GM12874 (cell line): ENCODE measurements around the gene PIEZO1.

ENCODE experiments used
- TF ChIP-seq, protein P1 (sequence below): IDR thresholded peaks from 2 replicates; pipeline ENCODE4 v1.5.1; 2011; ENCODE audit warnings: low read depth, mild to moderate bottlenecking, control low read depth, low read length, moderate library complexity; ENCODE audit not compliant: insufficient read depth

Gene PIEZO1

DNA sequence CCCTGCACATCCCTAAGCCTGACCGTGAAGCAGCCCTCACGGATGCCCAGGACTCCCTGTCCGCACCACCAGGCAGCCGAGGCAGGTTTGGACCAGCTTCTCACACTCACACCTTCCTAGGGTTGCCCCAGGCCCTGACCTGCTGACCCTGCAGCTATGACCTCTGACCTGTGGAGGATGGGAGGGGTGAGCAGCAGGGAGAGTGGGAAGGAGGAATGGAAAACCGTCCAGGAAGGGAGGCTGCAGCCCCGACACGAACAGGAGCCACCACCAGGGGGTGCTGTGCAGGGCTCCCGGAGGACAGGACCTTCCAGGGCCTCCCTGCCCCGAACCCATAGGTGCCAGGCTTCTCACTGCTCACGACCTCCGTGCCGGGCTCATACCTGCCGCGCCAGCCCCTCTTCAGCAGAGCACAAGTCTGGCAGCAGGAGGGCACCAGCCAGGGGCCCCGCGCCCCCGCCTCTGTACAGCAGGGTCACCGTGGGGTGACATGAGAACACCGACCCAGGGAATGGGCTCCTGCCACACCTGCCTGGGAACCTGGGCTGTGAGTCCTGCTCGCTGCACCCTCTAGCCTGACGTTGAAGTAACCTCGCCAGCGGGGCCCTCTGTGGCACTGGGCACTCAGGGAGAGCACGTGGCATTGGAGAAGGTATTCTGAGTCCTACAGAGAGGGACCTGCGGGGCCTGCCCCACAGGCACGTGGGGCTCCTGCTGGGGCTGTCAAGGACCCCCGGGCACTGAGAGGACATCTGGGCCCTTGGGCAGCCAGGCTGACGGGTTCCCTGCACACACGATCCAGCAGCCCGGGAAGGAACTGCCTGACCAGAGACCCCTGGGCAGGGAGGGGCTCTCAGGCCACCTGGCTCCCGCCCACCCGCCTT, 41.1 kb downstream of the PIEZO1 start:
- TF ChIP-seq, protein P1, sequence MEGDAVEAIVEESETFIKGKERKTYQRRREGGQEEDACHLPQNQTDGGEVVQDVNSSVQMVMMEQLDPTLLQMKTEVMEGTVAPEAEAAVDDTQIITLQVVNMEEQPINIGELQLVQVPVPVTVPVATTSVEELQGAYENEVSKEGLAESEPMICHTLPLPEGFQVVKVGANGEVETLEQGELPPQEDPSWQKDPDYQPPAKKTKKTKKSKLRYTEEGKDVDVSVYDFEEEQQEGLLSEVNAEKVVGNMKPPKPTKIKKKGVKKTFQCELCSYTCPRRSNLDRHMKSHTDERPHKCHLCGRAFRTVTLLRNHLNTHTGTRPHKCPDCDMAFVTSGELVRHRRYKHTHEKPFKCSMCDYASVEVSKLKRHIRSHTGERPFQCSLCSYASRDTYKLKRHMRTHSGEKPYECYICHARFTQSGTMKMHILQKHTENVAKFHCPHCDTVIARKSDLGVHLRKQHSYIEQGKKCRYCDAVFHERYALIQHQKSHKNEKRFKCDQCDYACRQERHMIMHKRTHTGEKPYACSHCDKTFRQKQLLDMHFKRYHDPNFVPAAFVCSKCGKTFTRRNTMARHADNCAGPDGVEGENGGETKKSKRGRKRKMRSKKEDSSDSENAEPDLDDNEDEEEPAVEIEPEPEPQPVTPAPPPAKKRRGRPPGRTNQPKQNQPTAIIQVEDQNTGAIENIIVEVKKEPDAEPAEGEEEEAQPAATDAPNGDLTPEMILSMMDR: peak; percentile 92

DNA sequence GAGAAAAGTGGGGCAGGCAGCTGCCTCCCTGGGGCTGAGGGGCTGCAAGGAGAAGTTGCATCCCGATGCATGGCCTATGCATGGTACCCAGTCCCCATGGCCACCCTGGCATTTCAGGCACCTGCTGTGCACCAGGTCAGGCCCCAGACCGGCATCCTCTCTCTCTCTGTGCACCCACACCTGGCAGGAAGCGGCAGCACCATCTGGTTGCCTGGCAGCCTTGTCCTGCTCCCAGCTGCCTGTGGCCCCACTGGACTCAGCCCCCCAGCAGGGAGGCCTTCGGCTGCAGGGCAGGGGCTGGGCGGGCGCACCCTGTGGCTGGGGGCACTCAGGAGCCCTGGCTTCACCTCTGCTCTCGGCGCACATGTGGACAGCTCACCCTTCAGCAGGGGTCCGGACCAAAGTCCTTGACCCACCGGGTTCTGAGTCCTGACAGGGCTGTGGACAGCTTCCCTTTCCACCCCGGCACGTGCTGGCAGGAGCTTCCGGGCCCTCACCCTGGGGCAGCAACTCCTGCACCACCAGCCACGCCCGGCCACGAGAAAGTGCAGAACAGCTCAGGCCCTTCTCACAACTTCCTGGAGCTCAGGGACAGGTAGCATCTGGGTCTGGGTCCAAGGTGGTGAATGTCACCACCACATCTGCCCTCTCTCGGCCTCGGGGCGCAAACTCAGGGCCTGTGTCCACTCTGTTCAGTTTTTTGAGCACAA, 42.0 kb downstream of the PIEZO1 start:
- TF ChIP-seq, protein P1: no peak

DNA sequence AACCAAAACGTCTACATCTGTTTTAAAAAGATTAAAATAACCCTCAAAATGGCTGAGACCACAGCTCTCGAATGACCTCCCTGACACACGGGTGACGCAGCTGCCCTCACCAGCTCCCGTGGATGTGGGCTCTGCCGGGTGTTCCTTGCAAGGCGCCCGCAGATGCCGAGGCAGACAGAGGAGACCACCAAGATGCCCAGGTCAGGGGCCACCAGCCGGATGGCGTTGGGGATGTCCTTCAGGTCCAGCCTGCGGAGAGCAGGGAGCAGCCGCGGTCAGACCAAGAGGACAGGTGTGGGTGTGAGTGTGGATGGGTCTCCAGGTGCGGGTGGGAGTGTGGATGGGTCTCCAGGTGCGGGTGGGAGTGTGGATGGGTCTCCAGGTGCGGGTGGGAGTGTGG, 43.7 kb downstream of the PIEZO1 start:
- TF ChIP-seq, protein P1: no peak

DNA sequence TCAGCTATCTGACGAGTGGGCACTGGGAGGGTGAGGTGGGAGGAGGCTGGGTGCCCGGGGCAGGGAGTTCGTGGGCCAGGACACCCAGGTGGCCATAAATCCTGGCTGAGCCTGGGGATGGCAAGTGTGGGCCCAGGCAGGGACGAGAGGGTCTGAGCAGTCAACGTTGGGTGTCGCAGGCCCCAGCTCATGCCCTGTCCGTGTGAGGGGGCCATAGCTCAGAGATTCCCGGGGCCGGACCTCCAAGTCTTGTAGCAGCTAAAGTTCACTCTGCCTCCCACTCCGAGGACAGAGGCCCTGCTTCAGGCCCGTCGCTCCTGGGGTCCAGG, 44.3 kb downstream of the PIEZO1 start:
- TF ChIP-seq, protein P1: no peak

DNA sequence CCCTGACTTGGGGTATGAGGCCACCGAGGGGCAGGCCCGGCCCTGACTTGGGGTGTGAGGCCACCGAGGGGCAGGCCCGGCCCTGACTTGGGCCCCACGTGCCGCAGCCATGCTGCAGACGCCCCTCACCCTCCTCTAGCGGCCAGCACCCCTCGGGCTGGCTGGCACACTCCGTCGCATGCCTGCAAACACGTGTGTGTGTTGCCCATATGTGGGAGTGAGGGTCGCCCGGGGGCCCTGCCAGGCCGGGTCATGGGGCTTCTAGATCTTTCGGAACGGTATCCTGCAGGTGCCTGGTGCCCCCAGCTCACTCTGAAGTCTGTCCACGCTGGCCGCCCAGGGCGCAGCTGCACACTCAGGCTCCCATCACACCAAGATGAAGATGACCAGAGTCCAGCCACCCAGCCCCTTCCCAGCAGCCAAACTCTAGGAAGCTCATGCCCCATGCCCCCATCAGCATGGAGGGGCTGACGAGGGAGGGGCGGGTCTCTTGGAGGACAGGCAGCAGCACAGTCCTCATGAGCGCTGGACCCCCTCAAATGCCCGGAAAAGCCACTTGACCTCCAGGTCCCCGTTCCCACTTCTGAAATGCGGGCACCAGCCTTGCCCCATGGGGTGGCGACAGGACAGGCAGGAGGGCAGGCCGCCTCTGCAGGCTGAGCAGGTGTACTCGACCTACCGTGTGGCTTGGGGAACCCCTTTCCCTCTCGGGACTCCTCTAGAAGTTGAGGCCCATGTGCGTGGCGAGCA, 44.9 kb downstream of the PIEZO1 start:
- TF ChIP-seq, protein P1: no peak

DNA sequence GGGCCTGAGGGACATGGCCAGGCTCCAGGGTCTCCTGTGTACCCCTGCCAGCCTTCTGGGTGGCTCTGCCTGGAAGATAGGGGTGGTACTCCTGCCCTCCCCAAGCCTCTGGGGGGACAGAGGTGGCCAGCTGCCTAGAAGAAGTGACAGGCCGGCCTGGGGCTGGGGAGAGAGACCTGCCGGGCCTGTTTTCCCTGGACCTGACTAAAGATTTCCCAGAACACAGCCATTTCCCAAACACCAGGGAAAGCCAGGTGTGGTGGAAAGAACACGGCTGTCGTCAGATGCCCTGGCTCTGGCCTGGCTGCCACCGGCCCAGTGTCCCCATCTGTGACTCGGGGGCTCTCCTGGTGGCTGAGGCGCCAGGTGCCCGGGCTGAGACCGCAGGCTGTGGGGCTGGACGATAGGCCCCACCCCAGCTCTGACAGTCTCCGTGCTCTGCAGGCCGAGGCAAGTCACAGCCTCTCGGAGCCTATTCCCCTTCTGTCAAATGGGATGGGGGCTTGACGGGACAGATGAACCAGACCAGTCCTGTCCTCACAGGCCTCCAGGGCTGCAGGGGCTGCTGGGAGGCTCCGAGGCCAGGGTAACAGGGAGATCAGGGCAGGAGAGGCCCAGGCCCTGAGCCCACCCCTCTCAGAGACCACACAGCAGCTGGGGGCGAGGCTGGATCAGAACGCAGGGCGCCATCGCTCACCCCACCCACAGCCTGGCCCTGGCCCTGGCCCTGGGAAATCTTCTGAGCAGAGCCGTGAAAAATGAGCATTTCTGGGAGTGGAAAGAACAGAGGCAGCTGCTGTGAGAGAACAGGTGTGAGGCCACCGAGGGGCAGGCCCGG, 45.7 kb downstream of the PIEZO1 start:
- TF ChIP-seq, protein P1: no peak
